Eye (tissue), 1 donor: ENCODE results near the gene CDK5RAP2.

Source experiments
- DNase-seq: peaks from one replicate; pipeline ENCODE4 v3.0.0-alpha.2; 2015

CDK5RAP2 gene

GRCh38 chr9:120433701-120434100 lies 146.3 kb downstream of the CDK5RAP2 start:
- DNase-seq, result no peak

DNA sequence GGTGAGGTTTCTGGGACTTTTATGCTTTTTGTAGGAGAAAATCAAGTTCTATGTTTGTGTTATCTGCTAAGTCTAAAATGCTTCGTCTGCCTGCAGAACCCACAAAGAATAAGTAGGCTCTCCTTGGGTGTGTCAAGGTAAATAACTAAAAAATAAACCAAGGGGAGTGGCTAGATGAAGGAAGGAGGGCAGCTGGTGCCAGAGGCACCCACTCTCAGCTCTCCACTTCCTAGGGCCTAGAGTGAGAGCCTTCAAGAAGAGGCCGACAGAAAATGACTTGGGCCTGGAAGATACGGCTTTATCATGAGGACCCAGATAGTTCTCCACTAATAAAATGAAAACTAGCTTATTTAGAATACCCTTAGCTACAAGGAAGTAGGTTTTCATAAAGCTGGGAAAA lies 147.4 kb downstream of the CDK5RAP2 start:
- no peak for DNase-seq

DNA sequence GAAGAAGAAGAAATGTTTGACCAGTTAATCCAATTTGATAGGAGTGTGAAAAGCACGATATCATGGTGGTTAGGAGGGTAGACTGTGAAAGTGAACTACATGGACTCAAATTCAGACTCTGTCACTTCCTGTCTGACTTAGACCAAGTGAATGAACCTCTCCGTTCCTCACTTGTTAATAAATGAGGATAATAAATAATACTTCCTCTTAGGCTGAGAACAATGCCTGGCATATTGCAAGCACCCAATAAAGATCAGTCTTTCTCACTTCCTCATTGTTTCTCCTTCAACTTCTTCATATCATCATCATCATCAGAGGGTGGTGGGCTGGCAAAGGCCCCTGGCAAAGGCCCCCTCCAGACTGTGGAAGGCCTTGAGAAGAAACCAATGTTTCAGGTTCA lies 148.7 kb downstream of the CDK5RAP2 start:
- DNase-seq, result no peak

GRCh38 chr9:120424248-120424647 lies 155.7 kb downstream of the CDK5RAP2 start:
- DNase-seq, result no peak

GRCh38 chr9:120423812-120424211 lies 156.2 kb downstream of the CDK5RAP2 start:
- no peak for DNase-seq

DNA sequence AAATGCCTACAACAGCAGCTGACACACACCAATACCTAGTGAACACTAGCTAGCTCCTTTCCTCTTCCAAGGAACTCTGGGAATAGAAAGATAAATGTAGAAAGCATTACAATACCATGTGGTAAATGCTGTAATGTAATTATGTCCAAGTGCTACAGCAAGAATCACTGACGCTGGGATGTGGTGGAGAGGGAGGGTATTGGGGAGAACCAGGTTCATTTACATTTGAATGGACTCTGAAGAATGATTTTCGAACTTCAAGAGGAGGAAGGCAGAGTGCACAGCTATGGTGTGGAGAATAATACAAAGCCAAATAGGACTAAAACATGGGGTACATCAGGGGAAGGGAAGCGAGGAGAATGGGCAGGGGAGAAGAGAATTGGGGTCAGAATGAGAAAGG lies 158.0 kb downstream of the CDK5RAP2 start:
- no peak for DNase-seq

DNA sequence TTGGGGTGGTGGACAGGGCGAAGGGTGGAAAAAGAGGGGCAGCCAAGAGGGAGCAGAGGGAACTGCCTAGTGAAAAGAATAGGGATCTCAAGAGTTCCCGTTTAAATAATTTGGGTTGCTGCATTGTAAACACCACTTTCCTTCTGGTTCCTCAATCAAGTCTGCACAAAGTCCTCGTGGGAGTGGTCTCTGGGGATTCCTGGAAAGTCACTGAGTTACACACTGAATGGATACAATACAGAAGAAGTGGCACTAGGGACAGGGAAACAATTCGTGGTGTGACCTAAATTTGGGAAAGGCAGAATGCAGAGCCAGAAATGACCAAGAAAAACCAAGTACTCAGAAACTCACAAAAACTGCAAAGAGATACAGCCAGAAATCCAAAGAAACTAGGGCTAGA lies 161.7 kb downstream of the CDK5RAP2 start:
- DNase-seq, result no peak

GRCh38 chr9:120416781-120417427 lies 163.1 kb downstream of the CDK5RAP2 start:
- DNase-seq, result no peak

DNA sequence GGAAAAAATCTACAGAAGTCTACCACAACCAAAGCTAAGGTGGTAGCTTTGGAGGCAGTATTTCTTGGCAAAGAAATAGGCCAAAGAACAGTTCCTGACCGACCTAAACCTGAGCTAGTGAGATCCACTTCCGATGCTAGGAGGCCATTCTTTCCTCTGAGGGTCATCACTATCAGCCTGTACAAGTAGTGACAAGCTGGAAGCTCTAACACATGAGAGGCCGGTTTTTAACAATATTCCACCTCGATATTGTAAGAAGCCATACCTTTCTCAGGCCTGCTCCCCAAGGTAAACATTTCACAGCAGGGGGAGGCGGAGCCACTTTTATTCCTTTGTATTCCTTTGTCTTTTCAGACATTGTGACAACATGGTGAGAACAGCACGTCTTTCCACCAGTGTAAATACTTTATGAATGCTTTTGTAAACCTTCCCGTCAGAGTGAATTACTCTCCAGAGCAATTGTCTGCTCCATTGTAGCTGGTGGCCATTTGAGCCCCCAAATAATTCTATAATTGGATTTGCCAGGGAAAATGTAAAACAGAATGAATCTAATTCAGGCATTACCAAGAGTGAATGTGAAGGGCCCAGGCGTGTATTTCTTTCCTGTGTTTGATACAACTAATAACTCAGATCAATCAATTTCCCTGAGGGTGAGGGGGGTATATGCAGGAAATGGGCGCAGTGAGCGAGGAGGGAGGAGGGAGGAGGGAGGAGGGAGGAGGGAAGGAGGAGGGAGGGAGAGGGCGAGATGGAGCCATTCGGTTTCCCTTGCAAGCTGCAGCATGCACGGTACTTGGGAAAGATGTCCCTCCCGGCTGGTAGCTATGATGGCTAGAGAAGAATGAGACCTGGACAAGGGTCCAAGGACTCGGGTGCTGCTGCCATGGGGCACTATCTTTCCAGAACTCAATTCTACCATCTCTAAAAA lies 166.6 kb downstream of the CDK5RAP2 start:
- DNase-seq, result peak; percentile 54

DNA sequence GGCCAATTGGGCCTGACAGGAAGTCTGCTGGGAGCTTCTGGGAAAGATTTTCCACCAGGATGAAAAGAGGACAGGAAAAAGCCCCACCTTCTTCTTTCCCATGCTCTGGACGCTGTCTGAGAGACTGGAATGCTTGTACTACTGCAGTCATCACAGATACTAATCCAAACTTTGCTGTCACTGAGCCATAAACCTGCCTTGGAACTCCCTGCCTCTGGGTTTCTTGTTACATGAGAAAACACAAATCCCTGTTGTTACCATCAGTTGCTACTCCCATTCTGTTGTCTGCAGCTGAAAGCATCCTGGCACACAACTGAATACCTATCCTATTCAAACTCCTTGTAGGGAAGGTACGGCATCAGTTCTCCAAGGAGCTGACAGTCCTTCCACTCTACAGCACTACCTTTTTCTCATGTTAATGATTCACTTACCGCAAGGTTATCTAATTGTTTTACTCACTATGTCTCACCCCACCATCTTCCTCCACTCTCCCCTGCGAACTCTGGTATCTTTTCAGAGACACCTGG lies 167.5 kb downstream of the CDK5RAP2 start:
- DNase-seq, result peak; percentile 39

GRCh38 chr9:120411862-120412424 lies 168.0 kb downstream of the CDK5RAP2 start:
- DNase-seq, result no peak

DNA sequence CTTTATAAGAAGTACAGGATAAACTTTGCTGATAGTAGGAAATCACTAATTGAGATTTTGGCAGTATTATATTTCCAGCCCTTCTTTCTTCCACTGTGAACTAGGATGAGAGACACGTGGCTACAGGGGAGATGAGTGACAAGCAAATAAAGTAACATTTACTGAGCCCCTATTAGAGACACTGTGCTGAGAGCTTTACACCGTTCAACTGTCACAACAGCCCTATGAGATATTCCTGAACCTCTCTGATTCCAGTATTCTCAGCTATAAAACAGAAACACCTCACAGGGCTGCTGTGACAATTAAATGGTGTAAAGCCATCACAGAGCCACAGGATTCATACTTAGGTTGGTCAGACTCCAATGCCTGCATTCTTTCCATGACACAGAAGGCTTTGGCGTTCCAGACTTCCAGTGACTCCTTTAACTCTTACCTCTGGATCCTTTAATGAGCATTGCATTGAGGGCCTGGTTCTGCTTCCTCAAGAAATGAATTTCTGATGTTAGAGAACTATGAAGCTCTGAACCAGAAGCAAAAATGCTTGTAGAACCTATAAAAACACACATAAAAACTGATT lies 169.0 kb downstream of the CDK5RAP2 start:
- no peak for DNase-seq

DNA sequence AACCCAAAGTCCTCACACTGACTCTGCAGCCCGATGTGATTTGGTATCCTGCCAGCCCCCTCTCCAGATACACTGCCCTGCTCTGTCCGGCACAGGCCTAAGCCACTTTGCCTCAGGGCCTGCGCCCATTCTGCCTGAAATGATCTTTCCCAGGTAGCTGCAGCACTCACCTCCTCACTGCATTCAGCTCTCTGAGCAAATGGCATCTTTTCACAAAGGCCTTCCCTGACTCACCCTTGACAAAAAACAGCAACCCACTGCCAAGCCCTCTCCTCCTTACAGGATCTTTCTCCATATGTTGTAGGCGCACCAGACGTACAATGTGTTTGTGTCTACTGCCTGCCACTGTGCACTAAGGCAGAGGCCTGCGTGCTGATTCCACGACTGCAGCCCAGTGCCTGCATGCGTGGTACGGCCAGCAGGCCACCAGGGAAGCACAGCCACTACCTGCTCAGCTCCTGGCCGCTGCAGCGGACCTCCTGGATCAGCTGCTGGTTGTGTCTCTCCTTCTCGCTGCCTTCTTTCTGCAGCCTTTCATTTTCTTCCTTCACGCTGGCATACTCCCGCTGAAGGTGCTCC lies 171.2 kb downstream of the CDK5RAP2 start:
- no peak for DNase-seq

- DNase-seq, result no peak
Measured at GRCh38 chr9:120405860-120406259, 174.1 kb downstream of the CDK5RAP2 start.

GRCh38 chr9:120405134-120405533 lies 174.8 kb downstream of the CDK5RAP2 start:
- DNase-seq, result no peak

DNA sequence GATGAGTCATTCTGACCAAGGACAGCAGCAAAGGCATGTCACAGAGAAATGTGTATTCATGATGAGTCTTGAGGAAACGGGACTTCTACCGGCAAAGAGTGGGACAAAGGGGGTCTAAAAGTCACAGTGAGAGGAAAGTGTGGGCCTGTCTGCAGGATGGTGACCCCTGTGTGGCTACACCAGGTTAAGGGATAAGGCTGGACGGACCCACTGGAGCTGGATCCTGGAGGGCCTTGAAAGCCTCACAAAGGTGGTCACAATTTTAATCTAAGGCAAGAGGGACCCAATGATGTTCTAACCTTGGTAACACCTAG lies 176.5 kb downstream of the CDK5RAP2 start:
- DNase-seq, result no peak

DNA sequence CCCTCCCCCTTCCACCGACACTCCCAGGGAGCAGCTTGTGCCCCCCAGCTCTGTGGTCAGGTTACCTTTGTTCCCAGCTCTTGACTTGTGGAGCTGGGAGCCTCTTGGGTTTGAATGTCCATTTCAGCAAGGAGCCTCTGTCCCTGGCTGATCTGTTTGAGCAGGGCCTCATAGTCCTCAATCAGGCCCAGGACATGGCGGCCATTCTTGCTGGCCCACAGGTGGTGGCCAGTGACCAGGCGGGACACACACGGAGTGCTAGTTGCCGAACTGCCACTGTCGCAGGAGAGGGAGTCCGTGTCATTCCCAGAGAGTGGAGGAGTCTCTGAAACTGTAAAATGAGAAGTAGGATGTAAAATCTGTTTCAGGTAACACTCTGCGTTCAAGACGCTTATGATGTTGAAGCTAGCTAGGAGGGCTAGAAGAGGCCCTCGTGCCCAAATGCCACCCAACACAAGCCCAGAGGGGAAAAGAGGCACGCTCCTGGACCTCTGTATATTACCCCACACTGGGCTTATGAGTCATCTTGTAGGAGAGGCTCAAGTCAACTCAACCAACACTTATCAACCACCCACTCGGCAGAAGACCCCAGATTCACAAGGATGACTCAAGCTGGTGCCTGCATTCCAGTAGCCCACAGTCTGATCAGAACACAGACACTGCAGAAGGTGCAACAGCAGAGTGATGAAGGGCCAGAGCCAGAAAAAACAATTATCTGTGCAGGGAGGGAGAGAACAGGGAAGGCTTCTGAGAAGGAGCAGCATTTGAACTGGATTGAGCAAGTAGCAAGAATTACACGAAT lies 177.0 kb downstream of the CDK5RAP2 start:
- DNase-seq, result no peak

DNA sequence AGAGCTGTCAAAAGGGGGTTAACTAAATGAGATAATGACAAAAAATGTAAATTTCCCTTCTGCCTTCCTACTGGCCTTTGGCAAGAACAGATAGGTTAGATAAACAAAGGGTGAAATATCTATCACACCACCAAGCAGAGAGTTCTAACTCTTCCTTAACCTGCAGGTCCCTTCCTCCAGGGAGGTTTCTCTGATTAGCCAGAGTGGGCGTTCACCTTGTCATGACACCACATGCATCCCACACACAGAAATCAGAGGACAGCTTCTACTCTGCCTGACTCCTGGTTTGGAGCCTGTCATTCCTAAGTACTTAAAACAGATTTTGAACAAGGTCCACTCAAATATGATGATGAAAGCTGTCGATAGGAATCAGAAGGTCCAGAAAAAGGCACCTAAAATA lies 180.0 kb downstream of the CDK5RAP2 start:
- no peak for DNase-seq

DNA sequence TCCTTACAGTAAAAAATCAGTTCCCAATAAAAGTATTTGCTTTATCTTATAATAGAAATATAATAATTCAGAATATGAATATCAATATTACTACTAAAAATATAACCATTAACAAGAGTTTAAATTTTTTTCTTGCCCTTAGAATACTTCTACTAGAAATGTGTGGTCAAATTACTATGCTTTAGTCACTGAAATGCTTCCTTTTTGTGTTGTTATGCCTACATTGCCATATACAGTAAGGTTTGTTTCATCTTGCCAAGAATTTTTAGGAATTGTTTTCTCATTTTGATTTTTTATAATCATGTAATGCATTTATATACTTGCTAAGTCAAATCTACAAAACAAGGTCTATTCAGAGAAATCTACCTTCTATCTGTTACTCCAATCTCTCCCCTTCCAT lies 181.7 kb downstream of the CDK5RAP2 start:
- no peak for DNase-seq

DNA sequence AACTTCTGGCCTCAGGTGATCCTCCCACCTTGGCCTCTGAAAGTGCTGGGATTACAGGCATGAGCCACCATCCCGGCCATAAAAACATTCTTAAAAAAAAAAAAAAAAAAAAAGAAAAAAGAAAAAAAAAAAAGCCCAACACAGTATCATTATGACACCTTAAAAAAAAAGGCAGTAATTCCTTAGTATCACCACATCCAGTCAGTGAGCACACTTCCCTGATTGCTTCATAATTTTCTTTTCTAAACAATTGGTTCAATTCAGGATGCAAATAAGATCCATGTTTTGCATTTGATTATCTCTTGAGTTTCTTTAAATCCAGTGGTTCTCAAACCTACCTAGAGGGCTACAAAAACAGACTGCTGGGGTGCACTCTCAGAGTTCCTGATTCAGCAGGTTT lies 182.5 kb downstream of the CDK5RAP2 start:
- no peak for DNase-seq

GRCh38 chr9:120396931-120397330 lies 183.0 kb downstream of the CDK5RAP2 start:
- no peak for DNase-seq

DNA sequence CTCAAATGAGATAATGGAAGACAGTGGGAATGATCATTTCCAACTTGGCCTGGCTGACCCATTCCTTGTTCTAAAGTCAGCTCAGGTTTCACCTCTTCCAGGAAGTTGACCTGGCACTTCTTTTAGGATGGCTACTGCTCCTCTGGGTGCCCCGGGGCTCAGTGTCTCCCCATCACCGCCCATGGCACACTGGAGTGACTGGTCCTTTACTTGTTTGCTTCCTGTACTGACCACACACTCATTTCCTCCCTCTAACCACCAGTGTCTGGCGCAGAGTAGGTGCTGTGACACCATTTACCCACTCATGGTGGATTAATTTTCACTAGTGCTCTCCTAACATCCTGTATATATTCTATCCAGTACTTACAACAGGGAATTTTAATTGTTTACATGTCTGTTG lies 183.5 kb downstream of the CDK5RAP2 start:
- no peak for DNase-seq
